ENCODE measurements around the gene CYBA. TPM values are rescaled to one million over a fixed set of nuclear protein-coding genes. Genes with fewer than 3 reads are reported as not detected.
A peak's percentile ranks its signal among the peaks of the same experiment; 100 is the strongest.

CYBA gene
- total and polyA plus RNA-seq, 2 of the 13 experiments (the other 11 are each of a cell fraction or from before 2014, with no cell fraction given), result 196 to 250 TPM

DNA sequence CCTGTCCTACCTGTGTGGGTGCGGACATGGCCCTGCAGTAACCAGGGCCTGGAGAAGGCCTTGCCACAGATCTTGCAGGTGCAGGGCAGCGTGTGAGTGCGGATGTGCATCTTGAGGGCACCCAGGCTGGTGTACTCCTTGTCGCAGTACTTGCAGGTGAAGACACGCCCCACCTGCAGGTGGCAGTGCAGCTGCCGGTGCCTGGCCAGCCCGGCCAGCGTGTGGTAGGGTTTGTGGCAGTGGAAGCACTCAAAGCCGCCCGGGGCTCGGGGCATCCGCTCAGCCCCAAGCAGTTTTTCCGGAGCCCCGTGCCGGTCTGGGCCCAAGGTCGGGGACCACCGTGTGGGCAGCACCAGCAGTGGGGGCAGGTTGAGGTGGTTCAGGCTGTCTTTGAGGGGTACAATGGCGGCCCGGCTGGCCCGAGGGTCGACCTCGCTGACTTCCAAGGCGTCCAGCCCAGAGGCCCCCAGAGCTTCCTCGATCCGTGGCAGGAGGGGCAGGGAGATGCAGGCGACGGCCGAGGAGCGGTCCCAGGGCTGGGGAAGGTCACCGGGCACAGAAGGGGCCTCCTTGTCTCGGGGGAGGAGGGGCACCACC is 30.3 kb upstream of the CYBA start (continued):
- TF ChIP-seq NFIB (CRISPR knock-in tag; IDR thresholded peaks at IDR 0.05; ENCODE audit: borderline replicate concordance), result 0 out of 2 replicates have a peak, but pooled peaks have one; percentile 54
- no peak for TF ChIP-seq NR1H2 (CRISPR knock-in tag; IDR thresholded peaks at IDR 0.05; ENCODE audit: borderline replicate concordance, low read depth)
- TF ChIP-seq ZNF766 (CRISPR knock-in tag; IDR thresholded peaks at IDR 0.05; ENCODE audit: borderline replicate concordance), result no peak
- TF ChIP-seq BHLHE40 (IDR thresholded peaks at IDR 0.05; ENCODE audit: low read length), result 0 out of 2 replicates have a peak, but pooled peaks have one; percentile 10
- peak; percentile 57 for TF ChIP-seq RAD21 (CRISPR knock-in tag; IDR thresholded peaks at IDR 0.05)
- TF ChIP-seq, protein P1, sequence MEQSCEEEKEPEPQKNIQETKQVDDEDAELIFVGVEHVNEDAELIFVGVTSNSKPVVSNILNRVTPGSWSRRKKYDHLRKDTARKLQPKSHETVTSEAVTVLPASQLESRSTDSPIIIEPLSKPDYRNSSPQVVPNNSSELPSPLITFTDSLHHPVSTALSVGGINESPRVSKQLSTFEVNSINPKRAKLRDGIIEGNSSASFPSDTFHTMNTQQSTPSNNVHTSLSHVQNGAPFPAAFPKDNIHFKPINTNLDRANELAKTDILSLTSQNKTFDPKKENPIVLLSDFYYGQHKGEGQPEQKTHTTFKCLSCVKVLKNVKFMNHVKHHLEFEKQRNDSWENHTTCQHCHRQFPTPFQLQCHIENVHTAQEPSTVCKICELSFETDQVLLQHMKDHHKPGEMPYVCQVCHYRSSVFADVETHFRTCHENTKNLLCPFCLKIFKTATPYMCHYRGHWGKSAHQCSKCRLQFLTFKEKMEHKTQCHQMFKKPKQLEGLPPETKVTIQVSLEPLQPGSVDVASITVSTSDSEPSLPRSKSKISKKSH (CRISPR knock-in tag; IDR thresholded peaks at IDR 0.05; ENCODE audit: borderline replicate concordance), result peak; percentile 24; the same call in 1 of the 2 replicates
- no peak for TF ChIP-seq POLR2AphosphoS2 (IDR thresholded peaks at IDR 0.05; ENCODE audit: low read depth, low read length)
- no peak for TF ChIP-seq ZNF256 (CRISPR knock-in tag; conservative IDR thresholded peaks at IDR 0.05)
- no peak for TF ChIP-seq TCF12 (IDR thresholded peaks at IDR 0.05)
- no peak for TF ChIP-seq TCF12 (CRISPR knock-in tag; IDR thresholded peaks at IDR 0.05)
- TF ChIP-seq IRF2 (CRISPR knock-in tag; IDR thresholded peaks at IDR 0.05), result no peak
- no peak for TF ChIP-seq CBX5 (CRISPR knock-in tag; IDR thresholded peaks at IDR 0.05; ENCODE audit: borderline replicate concordance)
- TF ChIP-seq ZNF577 (CRISPR knock-in tag; IDR thresholded peaks at IDR 0.05; ENCODE audit: borderline replicate concordance, low read depth), result no peak
- TF ChIP-seq ZNF652 (CRISPR knock-in tag; IDR thresholded peaks at IDR 0.05; ENCODE audit: borderline replicate concordance, low read depth), result no peak
- no peak for TF ChIP-seq FOXM1 (CRISPR knock-in tag; IDR thresholded peaks at IDR 0.05)
- TF ChIP-seq PLRG1 (conservative IDR thresholded peaks at IDR 0.05), result no peak
- no peak; the same call in 1 of the 2 replicates for TF ChIP-seq PHF8 (CRISPR knock-in tag; IDR thresholded peaks at IDR 0.05)
- TF ChIP-seq ZSCAN12 (CRISPR knock-in tag; IDR thresholded peaks at IDR 0.05), result no peak
- TF ChIP-seq ZNF431 (CRISPR knock-in tag; IDR thresholded peaks at IDR 0.05; ENCODE audit: borderline replicate concordance, low read depth), result no peak
- TF ChIP-seq ZNF331 (CRISPR knock-in tag; IDR thresholded peaks at IDR 0.05), result peak; percentile 64
- TF ChIP-seq PITX1 (CRISPR knock-in tag; IDR thresholded peaks at IDR 0.05), result peak; percentile 44; the same call in 1 of the 2 replicates
- no peak for TF ChIP-seq ZNF136 (CRISPR knock-in tag; IDR thresholded peaks at IDR 0.05; ENCODE audit: low read depth)
- TF ChIP-seq, protein P2, sequence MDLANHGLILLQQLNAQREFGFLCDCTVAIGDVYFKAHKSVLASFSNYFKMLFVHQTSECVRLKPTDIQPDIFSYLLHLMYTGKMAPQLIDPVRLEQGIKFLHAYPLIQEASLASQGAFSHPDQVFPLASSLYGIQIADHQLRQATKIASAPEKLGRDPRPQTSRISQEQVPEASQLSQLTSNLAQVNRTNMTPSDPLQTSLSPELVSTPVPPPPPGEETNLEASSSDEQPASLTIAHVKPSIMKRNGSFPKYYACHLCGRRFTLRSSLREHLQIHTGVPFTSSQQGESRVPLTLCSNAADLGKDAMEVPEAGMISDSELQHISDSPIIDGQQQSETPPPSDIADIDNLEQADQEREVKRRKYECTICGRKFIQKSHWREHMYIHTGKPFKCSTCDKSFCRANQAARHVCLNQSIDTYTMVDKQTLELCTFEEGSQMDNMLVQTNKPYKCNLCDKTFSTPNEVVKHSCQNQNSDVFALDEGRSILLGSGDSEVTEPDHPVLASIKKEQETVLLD (CRISPR knock-in tag; IDR thresholded peaks at IDR 0.05; ENCODE audit: low read depth), result no peak
- TF ChIP-seq ATF1 (CRISPR knock-in tag; IDR thresholded peaks at IDR 0.05), result no peak
- no peak for TF ChIP-seq NR2F1 (CRISPR knock-in tag; IDR thresholded peaks at IDR 0.05)
- TF ChIP-seq HOXA7 (CRISPR knock-in tag; IDR thresholded peaks at IDR 0.05), result no peak
- TF ChIP-seq MED8 (CRISPR knock-in tag; IDR thresholded peaks at IDR 0.05; ENCODE audit: insufficient replicate concordance), result no peak
- no peak for TF ChIP-seq PCBP2 (optimal IDR thresholded peaks at IDR 0.05; ENCODE audit: low read depth, low read length, poor library complexity, severe bottlenecking)
- no peak; the same call in 1 of the 2 replicates for TF ChIP-seq ZNF83 (CRISPR knock-in tag; IDR thresholded peaks at IDR 0.05; ENCODE audit: borderline replicate concordance)
